Measurements from ENCODE around the gene LRP6.

- TF ChIP-seq CTCF (IDR thresholded peaks at IDR 0.05) (no peak), POLR2A (IDR thresholded peaks at IDR 0.05) (no peak)
These were observed 84.0 kb downstream of the LRP6 start for GRCh38 chr12:12182703-12183365.
